Stimulated activated CD8-positive, alpha-beta memory T cell treated with anti-CD3 and anti-CD28 coated beads, Interleukin-15, amount 100 ng/mL, for 1 hour (primary cell): ENCODE results near the gene ASPRV1.
"Not testable (repeated sequence)": the region's sequence is repeated elsewhere in the genome, so short reads cannot be mapped to it uniquely, and the experiment has no call there.

ENCODE experiments used
- DNase-seq: peaks from one replicate; pipeline ENCODE4 v3.0.0-alpha.2; 2020; ENCODE audit warnings: low read depth

ASPRV1 gene

GRCh38 chr2:69959425-69959824, 2.0 kb downstream of the ASPRV1 start:
- no peak for DNase-seq

- no peak for DNase-seq
These were observed 3.0 kb downstream of the ASPRV1 start for GRCh38 chr2:69958480-69958879.

- DNase-seq = no peak
These were observed 3.5 kb downstream of the ASPRV1 start for GRCh38 chr2:69957965-69958364.

- no peak for DNase-seq
These were observed 4.9 kb downstream of the ASPRV1 start for GRCh38 chr2:69956475-69956979.

DNA sequence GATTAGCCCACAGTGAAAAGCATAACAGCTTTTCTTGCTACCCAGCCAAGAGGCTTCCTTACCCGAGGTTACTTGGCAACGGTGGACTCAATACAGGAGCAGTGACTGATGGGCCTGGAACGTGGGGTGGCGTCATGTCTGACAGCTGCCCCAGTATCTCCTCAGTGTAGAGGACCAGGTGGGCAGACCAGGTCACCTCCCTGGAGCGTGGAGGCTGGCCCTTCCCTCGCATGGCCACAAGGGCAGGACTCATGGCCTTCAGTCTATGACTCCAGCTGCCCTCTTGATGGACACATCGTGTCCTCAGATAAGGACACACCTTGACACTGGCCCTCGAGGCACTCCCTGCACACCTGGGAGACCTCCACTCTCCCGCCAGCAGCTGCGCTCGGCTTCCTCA, 6.4 kb downstream of the ASPRV1 start:
- no peak for DNase-seq

GRCh38 chr2:69954084-69954483, 7.3 kb downstream of the ASPRV1 start:
- DNase-seq = no peak

GRCh38 chr2:69952336-69953115, 8.9 kb downstream of the ASPRV1 start:
- no peak for DNase-seq

GRCh38 chr2:69950671-69951070, 10.8 kb downstream of the ASPRV1 start:
- not testable (repeated sequence) for DNase-seq

DNA sequence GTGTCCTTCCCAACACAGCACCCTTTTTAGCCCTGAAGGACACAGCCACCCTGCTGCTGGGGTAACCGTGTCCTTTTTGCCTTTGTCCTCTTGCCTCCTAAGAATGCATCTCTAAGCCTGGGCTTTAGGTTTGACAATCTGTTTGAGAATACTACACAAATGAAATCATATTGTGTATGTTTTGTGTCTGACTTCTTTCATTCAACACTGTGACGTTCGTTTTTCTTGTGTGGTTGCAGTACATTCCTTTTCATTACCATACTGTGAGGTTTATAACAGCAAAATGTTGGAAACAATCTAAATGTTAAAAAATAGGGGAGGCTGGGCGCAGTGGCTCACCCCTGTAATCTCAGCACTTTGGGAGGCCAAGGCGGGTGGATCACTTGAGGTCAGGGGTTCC, 11.2 kb downstream of the ASPRV1 start:
- no peak for DNase-seq

GRCh38 chr2:69948963-69949645, 12.3 kb downstream of the ASPRV1 start:
- no peak for DNase-seq

DNA sequence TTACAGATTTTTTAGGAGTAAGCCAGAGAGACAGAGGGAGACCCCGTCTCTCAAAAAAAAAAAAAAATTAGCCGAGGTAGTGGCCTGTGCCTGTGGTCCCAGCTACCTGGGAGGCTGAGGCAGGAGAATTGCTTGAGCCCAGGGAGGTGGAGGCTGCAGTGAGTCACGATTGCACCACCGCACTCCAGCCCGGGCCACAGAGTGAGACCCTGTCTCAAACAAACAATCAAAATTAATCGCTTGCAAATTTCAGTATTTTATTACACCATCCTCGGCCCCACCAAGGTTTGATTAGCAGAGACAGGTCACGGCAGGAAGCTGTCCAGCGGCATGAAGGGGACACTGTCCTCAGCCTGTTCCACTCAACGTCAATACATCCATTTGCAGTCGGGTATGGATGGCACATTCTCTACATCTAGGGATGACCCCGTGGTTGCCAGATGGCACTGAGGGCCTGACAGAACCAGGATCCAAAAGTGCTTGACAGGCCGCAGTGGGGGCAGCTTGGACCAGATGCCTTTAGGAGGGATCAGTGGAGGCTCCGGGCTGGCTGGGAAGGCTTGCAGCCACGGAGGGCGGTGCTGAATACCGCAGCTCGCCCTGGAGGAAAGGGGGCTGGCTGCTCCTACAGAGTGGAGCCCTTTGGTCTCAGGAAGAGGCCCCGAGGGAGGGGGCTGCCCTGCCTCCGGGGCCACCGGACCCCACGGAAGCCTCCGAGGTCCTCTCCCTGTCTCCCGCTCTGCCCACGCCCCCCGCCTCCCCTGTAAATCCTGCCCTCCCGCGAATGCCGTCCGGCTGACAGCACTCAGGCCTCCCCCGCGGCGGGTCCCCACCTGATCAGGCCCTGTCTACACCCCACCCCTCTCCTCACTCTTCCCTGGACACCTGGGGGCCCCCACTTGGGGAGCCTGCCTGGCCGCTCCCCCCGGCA, 13.1 kb downstream of the ASPRV1 start:
- no peak for DNase-seq

DNA sequence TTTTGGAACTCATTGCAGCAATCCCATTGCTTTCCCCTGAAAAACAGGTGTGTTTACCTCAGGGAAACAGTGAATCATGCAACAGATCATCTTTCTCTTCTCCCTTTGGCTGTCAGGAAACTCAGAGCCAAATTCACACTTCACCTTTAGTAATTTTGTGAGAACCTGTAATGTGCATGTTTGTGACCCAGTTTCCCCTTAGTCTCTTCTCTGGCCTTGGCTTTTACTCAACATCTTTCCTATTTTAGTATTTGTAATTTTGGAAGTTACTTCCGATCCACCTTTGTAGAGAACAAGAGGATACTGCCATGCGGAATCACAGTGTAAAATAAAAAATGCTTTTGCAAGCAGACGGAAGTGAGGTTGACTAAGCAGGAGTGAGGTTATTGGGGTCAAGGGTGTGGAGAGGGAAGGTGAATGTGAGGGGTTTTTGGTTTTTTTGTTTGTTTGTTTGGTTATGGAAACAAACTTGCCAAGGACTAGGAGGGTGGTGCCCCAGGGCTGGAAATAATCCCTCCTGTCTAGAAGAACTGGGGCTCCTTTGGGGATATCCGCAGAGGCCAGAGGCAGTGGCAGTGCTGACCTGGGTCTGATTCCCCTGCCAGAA, 14.0 kb downstream of the ASPRV1 start:
- no peak for DNase-seq

- peak; percentile 27 for DNase-seq
These were observed 14.8 kb downstream of the ASPRV1 start for GRCh38 chr2:69946351-69947324.

DNA sequence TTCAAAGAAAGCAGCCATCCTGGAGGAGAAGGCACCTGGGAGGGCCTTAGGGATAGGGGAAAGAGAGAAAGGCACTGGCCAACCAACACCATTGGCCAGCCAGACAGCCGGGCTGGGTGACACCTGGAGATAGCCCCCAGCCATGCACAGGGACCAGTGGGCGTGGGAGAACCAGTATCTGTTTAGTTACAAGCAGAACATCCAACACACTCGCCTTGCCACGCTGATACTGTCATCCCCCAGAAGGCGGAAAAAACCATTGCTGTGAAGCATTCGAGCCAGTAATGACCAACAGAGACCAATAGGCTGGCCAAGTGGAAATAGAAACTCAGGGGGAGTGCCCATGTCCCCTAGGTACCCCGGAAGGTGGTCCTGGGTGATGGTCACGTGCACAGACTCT, 15.5 kb downstream of the ASPRV1 start:
- no peak for DNase-seq

- no peak for DNase-seq
These were observed 16.0 kb downstream of the ASPRV1 start for GRCh38 chr2:69945441-69945840.

DNA sequence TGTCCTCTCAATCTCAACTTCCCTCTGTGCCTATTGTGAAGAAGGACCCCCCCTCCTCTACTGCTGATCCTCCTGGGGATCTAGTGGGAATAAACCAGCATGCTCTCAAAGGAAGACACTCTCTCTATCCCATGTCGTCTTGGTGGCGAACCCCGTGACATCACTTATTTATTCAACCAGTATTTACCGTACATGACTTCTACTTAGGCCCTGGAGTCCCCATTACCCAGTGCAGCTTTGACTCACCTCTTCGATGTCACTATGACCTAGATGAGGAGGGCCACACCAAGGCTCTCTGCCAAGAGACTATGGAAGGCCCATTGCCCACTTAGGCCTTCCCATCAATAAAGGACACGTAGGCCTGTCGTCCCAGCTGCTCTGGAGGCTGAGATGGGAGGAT, 16.7 kb downstream of the ASPRV1 start:
- DNase-seq = no peak

DNA sequence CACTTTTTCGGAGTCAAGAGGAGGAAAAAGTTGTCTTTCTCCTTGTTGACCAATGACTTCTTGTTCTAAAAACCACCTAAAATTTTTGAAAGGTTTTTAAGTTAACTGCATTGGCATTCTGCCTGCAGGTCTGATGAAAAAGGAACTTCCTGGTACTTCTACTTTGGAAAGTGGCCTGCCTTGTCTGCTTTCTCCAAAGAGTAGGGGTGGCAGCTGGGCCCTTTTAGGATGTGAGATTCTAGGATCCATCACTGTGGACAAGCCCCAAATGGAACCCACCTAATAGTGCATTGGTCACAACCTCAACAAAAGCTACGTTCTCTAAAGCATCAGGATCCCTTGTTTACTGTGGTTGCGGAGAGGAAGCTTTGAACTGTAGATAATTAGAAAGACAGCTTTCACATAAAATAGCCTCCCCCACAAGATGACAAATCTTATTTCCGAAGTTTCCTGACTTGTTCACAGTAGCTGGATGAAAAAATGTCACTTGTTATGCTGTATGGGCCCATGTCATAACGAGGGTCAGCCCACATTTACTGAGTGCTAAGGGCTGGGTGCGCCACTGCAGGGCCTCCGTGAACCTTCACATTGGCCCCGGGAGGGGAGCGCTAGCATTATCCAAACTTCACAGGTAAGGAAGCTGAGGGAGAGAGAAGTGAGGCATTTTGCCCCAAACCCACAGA, 17.4 kb downstream of the ASPRV1 start:
- no peak for DNase-seq

DNA sequence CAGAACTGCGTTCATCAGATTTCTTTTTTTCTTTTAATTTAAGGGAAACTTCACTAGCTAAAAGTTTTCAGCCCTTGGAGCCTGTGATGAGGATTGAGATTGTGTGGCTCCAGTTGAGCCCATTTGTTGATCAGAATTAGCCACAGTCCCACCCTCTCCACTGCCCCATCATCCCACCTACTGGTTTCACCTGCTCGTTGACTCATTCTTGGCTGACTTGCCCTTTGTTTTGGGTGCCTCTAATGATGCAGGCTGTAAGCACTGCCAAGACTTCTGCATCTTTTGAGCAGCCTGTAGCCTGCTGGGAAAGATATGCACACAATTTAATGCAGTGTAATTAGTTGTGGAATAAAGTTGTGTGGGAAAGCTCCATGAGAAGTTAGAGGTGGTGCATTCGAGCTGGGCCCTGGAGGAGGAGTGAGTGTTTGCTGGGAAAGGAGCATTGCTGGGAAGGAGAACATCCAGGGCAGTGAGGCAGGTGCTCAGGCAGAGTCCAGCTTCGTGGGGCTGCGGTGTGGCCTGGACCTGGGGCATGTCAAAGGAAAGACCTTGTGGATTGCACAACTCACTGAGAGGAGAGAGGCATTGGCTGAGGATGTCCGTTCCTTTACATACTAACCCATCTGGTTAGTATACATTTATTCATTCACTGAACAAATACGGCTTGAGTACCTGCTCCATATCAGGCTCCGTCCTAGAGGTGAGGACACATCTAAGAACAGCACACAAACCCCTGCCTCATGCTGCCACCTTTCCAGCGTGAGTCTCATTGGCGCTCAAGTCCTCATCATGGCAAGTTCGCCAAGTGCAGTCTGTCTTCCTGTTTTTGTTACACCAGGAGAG, 18.2 kb downstream of the ASPRV1 start:
- DNase-seq = no peak

- no peak for DNase-seq
These were observed 20.7 kb downstream of the ASPRV1 start for GRCh38 chr2:69940691-69941090.
